ENCODE results near the gene STXBP5.

DNA sequence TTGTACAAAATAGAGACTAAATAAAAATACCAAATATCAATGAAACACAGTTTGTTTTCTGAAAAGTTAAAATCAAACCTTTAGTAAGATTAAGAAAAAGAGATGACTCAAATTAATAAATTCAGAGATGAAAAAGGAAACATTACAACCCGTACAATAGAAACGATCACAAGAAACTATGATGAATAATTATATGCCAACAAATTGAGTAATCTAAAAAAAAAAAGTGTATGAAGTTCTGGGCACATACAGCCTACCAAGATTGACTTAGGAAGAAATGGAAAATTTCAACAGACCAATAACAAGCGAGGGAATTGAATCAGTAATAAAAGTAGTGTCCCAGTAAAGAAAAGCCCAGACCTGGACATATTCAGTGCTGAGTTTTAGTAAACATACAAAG lies 94.8 kb downstream of the STXBP5 start:
- TF ChIP-seq GATA2 (IDR thresholded peaks at IDR 0.05; ENCODE audit: low read depth, low read length) (no peak), GATA3 (IDR thresholded peaks at IDR 0.05; ENCODE audit: low read depth, low read length) (no peak)
